H9 (cell line): ENCODE results near the gene CTNNA3. TPM values are rescaled to one million over a fixed set of nuclear protein-coding genes. Genes with fewer than 3 reads are reported as not detected.

Experiments
- DNase-seq: peaks from one replicate; pipeline ENCODE4 v3.0.0-alpha.2; 2017
- H2AFZ ChIP-seq: one replicate; pipeline ENCODE4 v1.6.1; 2013; ENCODE audit warnings: mild to moderate bottlenecking, low read length, control low read depth, moderate library complexity
- H2AK5ac ChIP-seq: 2 replicates; pipeline ENCODE4 v1.6.1; 2013; ENCODE audit warnings: low read length, control low read depth, mixed read lengths; ENCODE audit not compliant: insufficient read length
- H2BK120ac ChIP-seq: one replicate; pipeline ENCODE4 v1.6.1; 2013; ENCODE audit warnings: low read depth, mild to moderate bottlenecking, low read length, control low read depth, inconsistent platforms; ENCODE audit not compliant: poor library complexity, severe bottlenecking
- H2BK12ac ChIP-seq: 2 replicates; pipeline ENCODE4 v1.6.1; 2013; ENCODE audit warnings: low read length, control low read depth, mixed read lengths, low read depth; ENCODE audit not compliant: insufficient read length
- H2BK15ac ChIP-seq: 2 replicates; pipeline ENCODE4 v1.6.1; 2013; ENCODE audit warnings: low read depth, low read length, control low read depth
- H2BK20ac ChIP-seq: one replicate; pipeline ENCODE4 v1.6.1; 2013; ENCODE audit warnings: low read depth, mild to moderate bottlenecking, low read length, control low read depth, inconsistent platforms; ENCODE audit not compliant: poor library complexity, severe bottlenecking
- H2BK5ac ChIP-seq: 2 replicates; pipeline ENCODE4 v1.6.1; 2013; ENCODE audit warnings: low read length, control low read depth, mixed read lengths; ENCODE audit not compliant: insufficient read length
- H3K14ac ChIP-seq: 2 replicates; pipeline ENCODE4 v1.6.1; 2013; ENCODE audit warnings: low read length, control low read depth; ENCODE audit not compliant: insufficient read depth
- H3K18ac ChIP-seq: 2 replicates; pipeline ENCODE4 v1.6.1; 2013; ENCODE audit warnings: low read depth, mild to moderate bottlenecking, mixed read lengths, low read length, control low read depth; ENCODE audit not compliant: insufficient read length
- H3K23ac ChIP-seq: 2 replicates; pipeline ENCODE4 v1.6.1; 2013; ENCODE audit warnings: low read length, control low read depth, mixed read lengths, low read depth; ENCODE audit not compliant: insufficient read length
- H3K23me2 ChIP-seq: 2 replicates; pipeline ENCODE4 v1.6.1; 2013; ENCODE audit warnings: low read depth, mild to moderate bottlenecking, mixed read lengths, low read length, control low read depth; ENCODE audit not compliant: insufficient read length, poor library complexity, severe bottlenecking
- H3K27ac ChIP-seq: 2 replicates; pipeline ENCODE4 v1.5.1; 2013; ENCODE audit warnings: low read length, control low read depth, mixed read lengths, low read depth; ENCODE audit not compliant: insufficient read length
- H3K27me3 ChIP-seq: 2 replicates; pipeline ENCODE4 v1.6.1; 2013; ENCODE audit warnings: low read length, control low read depth, inconsistent platforms; ENCODE audit not compliant: insufficient read depth
- H3K4ac ChIP-seq: 2 replicates; pipeline ENCODE4 v1.6.1; 2013; ENCODE audit warnings: low read depth, mild to moderate bottlenecking, control low read depth, inconsistent platforms, low read length, moderate library complexity
- H3K4me1 ChIP-seq: 2 replicates; pipeline ENCODE4 v1.6.1; 2013; ENCODE audit warnings: low read length, control low read depth, inconsistent platforms; ENCODE audit not compliant: insufficient read depth
- H3K4me2 ChIP-seq: 2 replicates; pipeline ENCODE4 v1.6.1; 2013; ENCODE audit warnings: low read length, control low read depth, mixed read lengths; ENCODE audit not compliant: insufficient read length, insufficient read depth
- H3K56ac ChIP-seq: 2 replicates; pipeline ENCODE4 v1.6.1; 2013; ENCODE audit warnings: low read depth, mild to moderate bottlenecking, mixed read lengths, low read length, control low read depth; ENCODE audit not compliant: insufficient read length
- H3K79me1 ChIP-seq: 2 replicates; pipeline ENCODE4 v1.6.1; 2013; ENCODE audit warnings: low read depth, mild to moderate bottlenecking, moderate library complexity, low read length, control low read depth, inconsistent platforms; ENCODE audit not compliant: insufficient read depth, poor library complexity, severe bottlenecking
- H3K79me2 ChIP-seq: 2 replicates; pipeline ENCODE4 v1.6.1; 2013; ENCODE audit warnings: low read length, control low read depth, inconsistent platforms; ENCODE audit not compliant: insufficient read depth
- H3K9ac ChIP-seq: 2 replicates; pipeline ENCODE4 v1.6.1; 2013; ENCODE audit warnings: low read length, control low read depth, mixed read lengths; ENCODE audit not compliant: insufficient read length; ENCODE audit errors: extremely low read depth
- H3K9me3 ChIP-seq: one replicate; pipeline ENCODE4 v1.6.1; 2013; ENCODE audit warnings: low read depth, low read length, inconsistent platforms; ENCODE audit not compliant: control insufficient read depth
- H3T11ph ChIP-seq: one replicate; pipeline ENCODE4 v1.6.1; 2013; ENCODE audit warnings: mild to moderate bottlenecking, low read length, control low read depth, inconsistent platforms
- H4K20me1 ChIP-seq: one replicate; pipeline ENCODE4 v1.6.1; 2013; ENCODE audit not compliant: control insufficient read depth, insufficient read length, insufficient read depth
- H4K5ac ChIP-seq: 2 replicates; pipeline ENCODE4 v1.6.1; 2013; ENCODE audit warnings: low read depth, mild to moderate bottlenecking, mixed read lengths, low read length, control low read depth; ENCODE audit not compliant: insufficient read length
- H4K8ac ChIP-seq: replicated peaks from 2 replicates; pipeline ENCODE4 v1.6.1; 2013; ENCODE audit warnings: low read length, control low read depth, mixed read lengths, low read depth; ENCODE audit not compliant: insufficient read length
- H4K91ac ChIP-seq: 2 replicates; pipeline ENCODE4 v1.6.1; 2013; ENCODE audit warnings: low read depth, mild to moderate bottlenecking, moderate library complexity, mixed read lengths, low read length, control low read depth; ENCODE audit not compliant: insufficient read length
- H3K27ac Mint-ChIP-seq, 3 experiments: 2 replicates in 2 of 3; 3 replicates in 1 of 3; pipeline ENCODE4 v1.8.0; 2020 to 2021; ENCODE audit warnings: mixed read lengths in 3 of 3, mild to moderate bottlenecking in 1 of 3, moderate library complexity in 1 of 3
- H3K27me3 Mint-ChIP-seq: 2 replicates; pipeline ENCODE4 v1.8.0; 2021; ENCODE audit warnings: low read depth, mild to moderate bottlenecking, moderate library complexity, mixed read lengths
- H3K36me3 Mint-ChIP-seq, 3 experiments: 2 replicates in 2 of 3; 3 replicates in 1 of 3; pipeline ENCODE4 v1.8.0; 2020 to 2021; ENCODE audit warnings: low read depth in 3 of 3, mixed read lengths in 3 of 3; ENCODE audit not compliant: insufficient read depth in 1 of 3
- H3K4me1 Mint-ChIP-seq, 2 experiments: 2 replicates each; pipeline ENCODE4 v1.8.0; 2020; ENCODE audit warnings: mixed read lengths in 2 of 2
- H3K4me3 Mint-ChIP-seq, 2 experiments: 2 replicates in 1 of 2; 3 replicates in 1 of 2; pipeline ENCODE4 v1.8.0; 2020 to 2021; ENCODE audit warnings: mild to moderate bottlenecking in 2 of 2, mixed read lengths in 2 of 2, moderate library complexity in 1 of 2
- H3K9me3 Mint-ChIP-seq, 2 experiments: 2 replicates in 1 of 2; 3 replicates in 1 of 2; pipeline ENCODE4 v1.8.0; 2020; ENCODE audit warnings: mild to moderate bottlenecking in 2 of 2, mixed read lengths in 2 of 2, moderate library complexity in 1 of 2
- CTCF ChIP-seq: fragments of 200-600 bp; sonication (generic); conservative IDR thresholded peaks from 3 replicates; pipeline ENCODE4 v1.8.0; 2021; ENCODE audit warnings: antibody characterized with exemption, mild to moderate bottlenecking
- total RNA-seq: library from RNA; stranded (reverse); gene quantifications from 2 replicates; pipeline ENCODE4 v1.2.1, GENCODE V29; 2021

CTNNA3 gene
- total RNA-seq, 1 experiment from 2014 or later: 3.3 TPM

GRCh38 chr10:67308912-67309311 lies 387.1 kb downstream of the CTNNA3 start:
- TF ChIP-seq CTCF: no peak
- no peak overlapping the region for H3K4me3 Mint-ChIP-seq
- no peak overlapping the region for H2AFZ ChIP-seq

More at GRCh38 chr10:67308912-67309311, 387.1 kb downstream of the CTNNA3 start:
- H4K20me1 ChIP-seq: no peaks in the 10 kb centered on the region
- peaks cover 4 to 7% of the 10 kb centered on the region in 2 experiments for H3K9me3 Mint-ChIP-seq
- H3K27me3 ChIP-seq: no peaks in the 10 kb centered on the region
- H3K79me1 ChIP-seq: no peaks in the 10 kb centered on the region
- no peak overlapping the region for H3K4ac ChIP-seq
- H3K56ac ChIP-seq: no peak overlapping the region
- no peak for DNase-seq
- H3K4me2 ChIP-seq: no peak overlapping the region
- no peaks in the 10 kb centered on the region for H3K23me2 ChIP-seq
- H2BK12ac ChIP-seq: no peak overlapping the region
- no peak overlapping the region for H2BK120ac ChIP-seq
- H3K14ac ChIP-seq: no peak overlapping the region
- H3K27ac ChIP-seq: no peak overlapping the region
- H2BK15ac ChIP-seq: no peak overlapping the region
- no peak overlapping the region for H4K5ac ChIP-seq
- H3K9me3 ChIP-seq: no peaks in the 10 kb centered on the region
- H3K27ac Mint-ChIP-seq: no peak overlapping the region
- H3T11ph ChIP-seq: no peak overlapping the region
- H3K18ac ChIP-seq: no peak overlapping the region
- no peak overlapping the region for H2BK5ac ChIP-seq
- no peaks in the 10 kb centered on the region for H3K4me1 ChIP-seq
- no peak overlapping the region for H4K8ac ChIP-seq
- no peak overlapping the region for H2AK5ac ChIP-seq
- H3K4me1 Mint-ChIP-seq: peaks cover 0 to 2% of the 10 kb centered on the region in 2 experiments; a peak in 2 of 4 replicates
- no peak overlapping the region for H2BK20ac ChIP-seq
- H3K27me3 Mint-ChIP-seq: no peaks in the 10 kb centered on the region
- no peak overlapping the region for H3K9ac ChIP-seq
- H3K23ac ChIP-seq: no peak overlapping the region
- H4K91ac ChIP-seq: no peak overlapping the region
- peaks cover 0 to 6% (median 4%) of the 10 kb centered on the region in 3 experiments; a peak in 3 of 7 replicates for H3K36me3 Mint-ChIP-seq
- no peaks in the 10 kb centered on the region for H3K79me2 ChIP-seq
